ENCODE results near the gene ZNF280B.

Gene ZNF280B

GRCh38 chr22:22463855-22464540 lies 44.5 kb downstream of the ZNF280B start:
- Histone ChIP-seq H3K79me2 (ENCODE audit: control insufficient read depth, insufficient read depth, low read length, unreplicated experiment) (no peaks in the 10 kb centered on the region), H3K27ac (ENCODE audit: low read depth, low read length) (no peak overlapping the region), H3K4me1 (ENCODE audit: control insufficient read depth, insufficient read depth, low read length, unreplicated experiment) (no peaks in the 10 kb centered on the region), H3K27me3 (ENCODE audit: insufficient read depth, low read length) (peaks cover 12% of the 10 kb centered on the region; the same call in 1 of the 2 replicates), H3K36me3 (ENCODE audit: insufficient read depth, low read length) (no peaks in the 10 kb centered on the region), H3K4me3 (ENCODE audit: low read depth, low read length) (no peak overlapping the region), H2AFZ (ENCODE audit: low read length, unreplicated experiment) (no peak overlapping the region)

- H3K27ac ChIP-seq (ENCODE audit: low read depth, low read length): no peak overlapping the region
- H3K27me3 ChIP-seq (ENCODE audit: insufficient read depth, low read length): peaks cover 12% of the 10 kb centered on the region; the same call in 1 of the 2 replicates
- no peaks in the 10 kb centered on the region for H3K36me3 ChIP-seq (ENCODE audit: insufficient read depth, low read length)
- H2AFZ ChIP-seq (ENCODE audit: low read length, unreplicated experiment): no peak overlapping the region
- H3K4me3 ChIP-seq (ENCODE audit: low read depth, low read length): no peak overlapping the region
- no peaks in the 10 kb centered on the region for H3K79me2 ChIP-seq (ENCODE audit: control insufficient read depth, insufficient read depth, low read length, unreplicated experiment)
- no peaks in the 10 kb centered on the region for H3K4me1 ChIP-seq (ENCODE audit: control insufficient read depth, insufficient read depth, low read length, unreplicated experiment)
Measured at GRCh38 chr22:22462813-22463567, 45.6 kb downstream of the ZNF280B start.

- no peaks in the 10 kb centered on the region for H3K4me1 ChIP-seq (ENCODE audit: control insufficient read depth, insufficient read depth, low read length, unreplicated experiment)
- H3K27ac ChIP-seq (ENCODE audit: low read depth, low read length): no peak overlapping the region
- no peaks in the 10 kb centered on the region for H3K36me3 ChIP-seq (ENCODE audit: insufficient read depth, low read length)
- H3K79me2 ChIP-seq (ENCODE audit: control insufficient read depth, insufficient read depth, low read length, unreplicated experiment): no peaks in the 10 kb centered on the region
- no peak overlapping the region for H3K4me3 ChIP-seq (ENCODE audit: low read depth, low read length)
- peaks cover 13% of the 10 kb centered on the region; the same call in 1 of the 2 replicates for H3K27me3 ChIP-seq (ENCODE audit: insufficient read depth, low read length)
- H2AFZ ChIP-seq (ENCODE audit: low read length, unreplicated experiment): no peak overlapping the region
Measured at GRCh38 chr22:22461583-22461982, 47.0 kb downstream of the ZNF280B start.

- no peaks in the 10 kb centered on the region for H3K79me2 ChIP-seq (ENCODE audit: control insufficient read depth, insufficient read depth, low read length, unreplicated experiment)
- peaks cover 14% of the 10 kb centered on the region; the same call in 1 of the 2 replicates for H3K27me3 ChIP-seq (ENCODE audit: insufficient read depth, low read length)
- H3K4me3 ChIP-seq (ENCODE audit: low read depth, low read length): no peak overlapping the region
Measured at GRCh38 chr22:22461111-22461510, 47.4 kb downstream of the ZNF280B start.

GRCh38 chr22:22460635-22461034 lies 47.9 kb downstream of the ZNF280B start:
- H3K27ac ChIP-seq (ENCODE audit: low read depth, low read length): no peak overlapping the region
- H3K79me2 ChIP-seq (ENCODE audit: control insufficient read depth, insufficient read depth, low read length, unreplicated experiment): no peaks in the 10 kb centered on the region
- no peak overlapping the region for H2AFZ ChIP-seq (ENCODE audit: low read length, unreplicated experiment)
- no peaks in the 10 kb centered on the region for H3K4me1 ChIP-seq (ENCODE audit: control insufficient read depth, insufficient read depth, low read length, unreplicated experiment)
- H3K4me3 ChIP-seq (ENCODE audit: low read depth, low read length): no peak overlapping the region
- peaks cover 14% of the 10 kb centered on the region for H3K27me3 ChIP-seq (ENCODE audit: insufficient read depth, low read length)
- no peaks in the 10 kb centered on the region for H3K36me3 ChIP-seq (ENCODE audit: insufficient read depth, low read length)

More at GRCh38 chr22:22461111-22461510, 47.4 kb downstream of the ZNF280B start:
- H3K36me3 ChIP-seq (ENCODE audit: insufficient read depth, low read length): no peaks in the 10 kb centered on the region
- no peak overlapping the region for H2AFZ ChIP-seq (ENCODE audit: low read length, unreplicated experiment)
- no peak overlapping the region for H3K27ac ChIP-seq (ENCODE audit: low read depth, low read length)
- no peaks in the 10 kb centered on the region for H3K4me1 ChIP-seq (ENCODE audit: control insufficient read depth, insufficient read depth, low read length, unreplicated experiment)

GRCh38 chr22:22460060-22460459 lies 48.5 kb downstream of the ZNF280B start:
- Histone ChIP-seq H3K36me3 (ENCODE audit: insufficient read depth, low read length) (no peaks in the 10 kb centered on the region), H3K4me3 (ENCODE audit: low read depth, low read length) (no peak overlapping the region), H3K27me3 (ENCODE audit: insufficient read depth, low read length) (peaks cover 14% of the 10 kb centered on the region), H3K79me2 (ENCODE audit: control insufficient read depth, insufficient read depth, low read length, unreplicated experiment) (no peaks in the 10 kb centered on the region), H2AFZ (ENCODE audit: low read length, unreplicated experiment) (no peak overlapping the region), H3K27ac (ENCODE audit: low read depth, low read length) (no peak overlapping the region), H3K4me1 (ENCODE audit: control insufficient read depth, insufficient read depth, low read length, unreplicated experiment) (no peaks in the 10 kb centered on the region)

GRCh38 chr22:22458896-22459588 lies 49.5 kb downstream of the ZNF280B start:
- Histone ChIP-seq H3K36me3 (ENCODE audit: insufficient read depth, low read length) (no peaks in the 10 kb centered on the region), H3K79me2 (ENCODE audit: control insufficient read depth, insufficient read depth, low read length, unreplicated experiment) (no peaks in the 10 kb centered on the region), H3K27me3 (ENCODE audit: insufficient read depth, low read length) (peaks cover 21% of the 10 kb centered on the region), H3K4me3 (ENCODE audit: low read depth, low read length) (no peak overlapping the region), H2AFZ (ENCODE audit: low read length, unreplicated experiment) (no peak overlapping the region), H3K27ac (ENCODE audit: low read depth, low read length) (no peak overlapping the region), H3K4me1 (ENCODE audit: control insufficient read depth, insufficient read depth, low read length, unreplicated experiment) (no peaks in the 10 kb centered on the region)

GRCh38 chr22:22458387-22458786 lies 50.2 kb downstream of the ZNF280B start:
- Histone ChIP-seq H2AFZ (ENCODE audit: low read length, unreplicated experiment) (no peak overlapping the region), H3K4me1 (ENCODE audit: control insufficient read depth, insufficient read depth, low read length, unreplicated experiment) (no peaks in the 10 kb centered on the region), H3K79me2 (ENCODE audit: control insufficient read depth, insufficient read depth, low read length, unreplicated experiment) (no peaks in the 10 kb centered on the region), H3K36me3 (ENCODE audit: insufficient read depth, low read length) (no peaks in the 10 kb centered on the region), H3K27ac (ENCODE audit: low read depth, low read length) (no peak overlapping the region), H3K4me3 (ENCODE audit: low read depth, low read length) (no peak overlapping the region), H3K27me3 (ENCODE audit: insufficient read depth, low read length) (peaks cover 27% of the 10 kb centered on the region)

GRCh38 chr22:22454997-22455396 lies 53.5 kb downstream of the ZNF280B start:
- H3K79me2 ChIP-seq (ENCODE audit: control insufficient read depth, insufficient read depth, low read length, unreplicated experiment): no peaks in the 10 kb centered on the region
- no peaks in the 10 kb centered on the region for H3K4me1 ChIP-seq (ENCODE audit: control insufficient read depth, insufficient read depth, low read length, unreplicated experiment)
- no peaks in the 10 kb centered on the region for H3K36me3 ChIP-seq (ENCODE audit: insufficient read depth, low read length)
- H3K4me3 ChIP-seq (ENCODE audit: low read depth, low read length): no peak overlapping the region
- peaks cover 50% of the 10 kb centered on the region for H3K27me3 ChIP-seq (ENCODE audit: insufficient read depth, low read length)
- no peak overlapping the region for H2AFZ ChIP-seq (ENCODE audit: low read length, unreplicated experiment)
- no peak overlapping the region for H3K27ac ChIP-seq (ENCODE audit: low read depth, low read length)

GRCh38 chr22:22452996-22453686 lies 55.4 kb downstream of the ZNF280B start:
- H3K27me3 ChIP-seq (ENCODE audit: insufficient read depth, low read length): peaks cover 66% of the 10 kb centered on the region
- H3K27ac ChIP-seq (ENCODE audit: low read depth, low read length): no peak overlapping the region
- H3K36me3 ChIP-seq (ENCODE audit: insufficient read depth, low read length): no peaks in the 10 kb centered on the region
- H3K79me2 ChIP-seq (ENCODE audit: control insufficient read depth, insufficient read depth, low read length, unreplicated experiment): no peaks in the 10 kb centered on the region
- no peak overlapping the region for H3K4me3 ChIP-seq (ENCODE audit: low read depth, low read length)
- H3K4me1 ChIP-seq (ENCODE audit: control insufficient read depth, insufficient read depth, low read length, unreplicated experiment): no peaks in the 10 kb centered on the region
- H2AFZ ChIP-seq (ENCODE audit: low read length, unreplicated experiment): no peak overlapping the region
